Type B pancreatic cell (in vitro differentiated cells): ENCODE results near the gene SFTPB. TPM values are rescaled to one million over a fixed set of nuclear protein-coding genes. Genes with fewer than 3 reads are reported as not detected.
"Not testable (repeated sequence)": the region's sequence is repeated elsewhere in the genome, so short reads cannot be mapped to it uniquely, and the experiment has no call there.

Experiments
- DNase-seq: peaks from one replicate; pipeline ENCODE4 v3.0.0; 2021; ENCODE audit warnings: mixed read lengths; ENCODE audit not compliant: unreplicated experiment; ENCODE audit errors: extremely low spot score
- H3K27ac Mint-ChIP-seq: 2 replicates; pipeline ENCODE4 v1.8.0; 2021; ENCODE audit warnings: mild to moderate bottlenecking, mixed read lengths
- H3K27me3 Mint-ChIP-seq: 2 replicates; pipeline ENCODE4 v1.8.0; 2021; ENCODE audit warnings: mixed read lengths
- H3K36me3 Mint-ChIP-seq: 2 replicates; pipeline ENCODE4 v1.8.0; 2021; ENCODE audit warnings: mixed read lengths
- H3K4me1 Mint-ChIP-seq: one replicate; pipeline ENCODE4 v1.8.0; 2021; ENCODE audit warnings: mixed read lengths; ENCODE audit not compliant: unreplicated experiment
- H3K4me3 Mint-ChIP-seq: 2 replicates; pipeline ENCODE4 v1.8.0; 2021; ENCODE audit warnings: mild to moderate bottlenecking, mixed read lengths
- H3K9me3 Mint-ChIP-seq: 2 replicates; pipeline ENCODE4 v1.8.0; 2021; ENCODE audit warnings: mixed read lengths
- CTCF ChIP-seq: fragments of 200-600 bp; sonication (generic); conservative IDR thresholded peaks from 2 replicates; pipeline ENCODE4 v1.5.0; 2021; ENCODE audit warnings: antibody characterized with exemption, mild to moderate bottlenecking
- total RNA-seq: library from RNA; stranded (reverse); gene quantifications from 2 replicates; pipeline ENCODE4 v1.2.1, GENCODE V29; 2021; ENCODE audit warnings: low replicate concordance

Gene SFTPB
- total RNA-seq, 1 donor from 2014 or later: 2.7 TPM

- Mint-ChIP-seq H3K4me1 (no peaks in the 10 kb centered on the region), H3K27ac (no peak overlapping the region), H3K9me3 (no peaks in the 10 kb centered on the region), H3K27me3 (no peaks in the 10 kb centered on the region), H3K36me3 (peaks cover 7% of the 10 kb centered on the region), H3K4me3 (no peak overlapping the region)
- TF ChIP-seq CTCF: no peak
- no peak for DNase-seq
Observed at GRCh38 chr2:85659324-85659981, 8.5 kb downstream of the SFTPB start.

- Mint-ChIP-seq H3K27ac (peak overlapping the region; percentile 84), H3K36me3 (peaks cover 11% of the 10 kb centered on the region)
- H3K9me3 Mint-ChIP-seq, H3K4me3 Mint-ChIP-seq, H3K4me1 Mint-ChIP-seq, H3K27me3 Mint-ChIP-seq, DNase-seq: not testable (repeated sequence)
Observed at GRCh38 chr2:85657399-85657798, 10.6 kb downstream of the SFTPB start.

GRCh38 chr2:85656468-85656867 is 11.5 kb downstream of the SFTPB start:
- no peak for DNase-seq
- no peak for TF ChIP-seq CTCF
- no peaks in the 10 kb centered on the region for H3K9me3 Mint-ChIP-seq
- no peaks in the 10 kb centered on the region for H3K4me1 Mint-ChIP-seq
- H3K27me3 Mint-ChIP-seq: no peaks in the 10 kb centered on the region
- peaks cover 11% of the 10 kb centered on the region for H3K36me3 Mint-ChIP-seq
- no peak overlapping the region for H3K4me3 Mint-ChIP-seq
- H3K27ac Mint-ChIP-seq: no peak overlapping the region

GRCh38 chr2:85655961-85656417 is 12.0 kb downstream of the SFTPB start:
- no peak for DNase-seq
- Mint-ChIP-seq H3K27me3 (no peaks in the 10 kb centered on the region), H3K27ac (no peak overlapping the region), H3K9me3 (no peaks in the 10 kb centered on the region), H3K4me3 (no peak overlapping the region), H3K36me3 (peaks cover 11% of the 10 kb centered on the region), H3K4me1 (no peaks in the 10 kb centered on the region)
- no peak for TF ChIP-seq CTCF

DNA sequence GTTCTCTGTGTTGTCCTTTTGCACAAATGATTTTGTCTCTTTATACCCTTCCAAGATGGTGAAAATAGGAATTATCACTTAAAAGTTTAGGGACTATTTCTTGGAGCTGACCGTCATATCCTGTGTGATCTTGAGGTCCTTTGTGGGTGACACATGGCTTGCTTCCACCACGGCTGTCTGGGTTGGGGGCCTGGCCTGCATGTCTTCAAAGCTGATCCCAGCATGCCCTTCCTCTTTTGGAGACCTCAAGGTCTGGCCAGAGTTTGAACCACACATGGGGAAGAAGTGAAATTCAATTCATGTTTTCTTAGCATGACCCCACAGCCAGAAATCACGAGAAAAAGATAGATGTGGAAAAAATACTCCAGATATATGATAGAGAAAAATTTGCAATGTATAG is 14.0 kb downstream of the SFTPB start:
- no peak for DNase-seq
- H3K4me1 Mint-ChIP-seq: no peaks in the 10 kb centered on the region
- H3K27me3 Mint-ChIP-seq: no peaks in the 10 kb centered on the region
- no peak for TF ChIP-seq CTCF
- H3K27ac Mint-ChIP-seq: no peak overlapping the region
- H3K36me3 Mint-ChIP-seq: peaks cover 16% of the 10 kb centered on the region
- no peak overlapping the region for H3K4me3 Mint-ChIP-seq
- H3K9me3 Mint-ChIP-seq: no peaks in the 10 kb centered on the region

GRCh38 chr2:85652056-85652455 is 15.9 kb downstream of the SFTPB start:
- DNase-seq: no peak
- no peak for TF ChIP-seq CTCF
- H3K4me3 Mint-ChIP-seq: no peak overlapping the region
- no peak overlapping the region for H3K27ac Mint-ChIP-seq
- H3K4me1 Mint-ChIP-seq: no peaks in the 10 kb centered on the region
- H3K9me3 Mint-ChIP-seq: no peaks in the 10 kb centered on the region
- H3K36me3 Mint-ChIP-seq: peaks cover 21% of the 10 kb centered on the region
- H3K27me3 Mint-ChIP-seq: no peaks in the 10 kb centered on the region
